Midbrain (tissue), 1 donor: Measurements from ENCODE around the gene TRIM7.
"Not testable (repeated sequence)": the region's sequence is repeated elsewhere in the genome, so short reads cannot be mapped to it uniquely, and the experiment has no call there.

Experiments
- DNase-seq: peaks from one replicate; lab custom pipeline; 2025; lab: John Stamatoyannopoulos, UW

The TRIM7 gene

GRCh38 chr5:181193656-181194055 lies 11.3 kb downstream of the TRIM7 start:
- DNase-seq = no peak

- no peak for DNase-seq
Measured at GRCh38 chr5:181192337-181193046, 12.5 kb downstream of the TRIM7 start.

DNA sequence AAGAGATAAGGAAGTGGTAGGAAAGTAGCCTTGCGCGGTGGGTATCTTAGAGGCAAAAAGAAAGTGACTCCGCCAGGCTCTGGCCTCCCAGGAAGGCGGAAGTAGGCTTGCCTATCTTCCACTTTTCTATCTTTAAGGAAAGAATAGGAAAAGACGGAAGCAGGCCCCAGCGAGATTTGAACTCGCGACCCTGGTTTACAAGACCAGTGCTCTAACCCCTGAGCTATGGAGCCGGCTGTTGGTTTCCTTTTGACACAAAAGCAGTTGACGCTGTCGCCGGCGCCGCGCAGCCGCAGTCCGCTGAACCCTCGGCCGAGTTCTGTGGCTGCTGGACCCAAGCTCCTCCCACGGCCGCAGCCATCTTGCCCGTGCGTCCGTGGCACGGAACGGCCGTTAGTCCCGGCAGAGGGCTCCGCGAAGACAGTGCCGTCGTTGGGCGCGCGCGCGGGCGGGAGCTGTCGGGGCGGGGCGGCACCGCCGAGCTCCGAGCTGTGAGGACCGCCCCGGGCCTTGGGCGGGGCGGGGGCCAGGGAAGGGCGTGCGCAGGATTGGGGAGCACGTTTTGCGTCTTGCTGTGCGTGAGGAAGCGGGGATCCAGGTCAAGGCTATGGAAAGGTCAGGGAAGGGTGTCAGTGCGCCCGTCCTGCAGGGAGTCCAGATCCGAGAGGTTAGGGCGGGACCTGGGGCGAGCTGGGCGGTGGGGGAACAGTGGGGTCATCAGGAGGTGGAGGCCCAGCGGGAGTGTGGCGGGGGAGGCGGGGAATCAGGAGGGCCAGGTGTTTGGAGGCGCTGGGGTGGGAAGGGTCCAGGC lies 13.3 kb downstream of the TRIM7 start:
- DNase-seq = no peak

- DNase-seq = no peak
Measured at GRCh38 chr5:181190711-181191525, 14.1 kb downstream of the TRIM7 start.

DNA sequence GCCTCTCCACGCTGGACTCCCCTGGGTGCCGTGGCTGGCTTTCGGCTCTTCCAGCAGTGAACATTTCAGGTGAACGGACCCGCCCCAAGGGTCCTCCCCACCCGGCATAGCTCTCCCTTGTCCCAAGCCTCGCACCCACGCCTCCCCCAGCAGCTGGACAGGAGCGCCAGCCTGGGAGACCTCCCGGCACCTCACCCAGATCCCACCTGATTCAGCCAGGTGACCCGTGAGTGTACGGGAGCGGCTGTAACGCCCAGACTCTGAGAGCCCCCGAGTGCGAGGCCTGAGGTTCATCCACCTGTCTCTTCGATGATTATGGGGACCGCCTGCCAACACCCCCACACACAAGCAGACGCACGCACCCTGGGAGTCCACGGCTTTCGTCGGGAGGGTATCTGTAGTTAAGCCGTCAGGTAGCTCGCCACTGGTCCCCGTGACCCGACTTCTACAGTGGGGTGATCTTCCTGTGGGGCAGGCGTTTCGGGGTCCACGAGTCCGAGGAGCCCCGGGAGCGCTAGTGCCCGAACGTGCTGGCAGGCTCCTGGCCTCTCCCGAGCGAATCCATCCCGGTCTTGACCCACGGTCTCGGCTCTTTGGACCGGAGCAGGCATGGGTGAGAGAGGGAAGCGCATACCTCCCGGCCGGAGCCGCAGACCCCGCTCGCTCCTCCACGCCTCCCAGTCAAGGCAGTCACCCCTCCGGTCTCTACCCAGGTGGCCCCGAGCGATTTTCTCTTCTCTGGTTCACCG lies 14.9 kb downstream of the TRIM7 start:
- DNase-seq = no peak

GRCh38 chr5:181189363-181189961 lies 15.5 kb downstream of the TRIM7 start:
- no peak for DNase-seq

- no peak for DNase-seq
Measured at GRCh38 chr5:181188700-181189362, 16.2 kb downstream of the TRIM7 start.

- no peak for DNase-seq
Measured at GRCh38 chr5:181187500-181188213, 17.3 kb downstream of the TRIM7 start.

- DNase-seq = no peak
Measured at GRCh38 chr5:181186986-181187499, 18.0 kb downstream of the TRIM7 start.

DNA sequence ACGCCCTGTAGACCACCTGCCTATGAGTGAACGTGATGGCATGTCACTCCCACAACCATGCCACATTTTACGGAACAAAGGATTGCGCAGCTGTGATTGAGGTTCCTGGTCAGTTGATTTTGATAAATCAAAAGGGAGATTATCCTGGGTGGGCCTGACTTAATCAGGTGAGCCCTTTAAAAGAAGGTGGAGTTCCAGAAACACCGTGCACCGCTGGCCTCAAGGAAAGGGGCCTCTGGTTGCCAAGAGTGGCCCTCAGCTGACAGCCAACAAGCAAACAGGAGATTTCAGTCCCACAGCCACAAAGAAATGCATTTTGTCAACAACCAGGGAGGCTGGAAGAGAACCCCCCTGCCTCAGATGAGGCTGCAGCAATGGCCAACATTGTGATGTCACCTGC lies 19.0 kb downstream of the TRIM7 start:
- DNase-seq = no peak

DNA sequence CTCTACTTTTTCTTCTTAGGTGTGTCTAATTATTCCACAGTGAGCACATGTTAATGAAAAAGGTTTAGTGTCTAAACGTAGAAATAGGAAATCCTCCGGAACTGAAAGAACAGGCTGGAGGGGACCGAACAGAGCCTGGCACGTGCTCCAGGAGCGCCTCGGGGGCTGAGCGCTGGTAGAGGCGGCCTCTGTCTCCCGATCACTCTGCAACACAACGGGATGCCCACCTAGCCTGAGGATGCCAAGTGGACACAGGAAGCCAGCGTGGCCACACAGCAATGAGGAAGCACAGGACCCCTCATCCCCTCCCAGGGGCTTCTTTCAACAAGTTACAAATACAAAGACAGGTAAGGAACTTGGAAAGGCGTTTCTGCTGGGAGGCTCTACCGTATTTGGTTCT lies 19.4 kb downstream of the TRIM7 start:
- DNase-seq = no peak

- DNase-seq = no peak
Measured at GRCh38 chr5:181184845-181185216, 20.2 kb downstream of the TRIM7 start.

DNA sequence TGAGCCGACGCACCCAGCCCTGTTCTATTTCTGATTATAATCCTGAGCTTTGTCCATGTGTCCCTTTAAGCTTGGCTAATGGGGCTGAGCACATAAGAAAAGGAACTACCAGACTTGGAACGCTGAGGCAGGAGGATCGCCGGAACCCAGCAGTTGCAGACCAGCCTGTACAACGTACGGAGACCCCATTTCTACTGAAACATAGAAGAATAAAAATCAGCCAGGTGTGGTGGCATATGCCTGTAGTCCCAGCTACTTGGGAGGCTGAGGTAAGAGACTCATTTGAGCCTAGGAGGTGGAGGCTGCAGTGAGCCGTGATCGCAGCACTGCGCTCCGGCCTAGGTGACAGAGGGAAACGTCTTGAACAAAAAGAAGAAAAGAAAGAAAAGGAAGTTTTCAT lies 22.3 kb downstream of the TRIM7 start:
- DNase-seq = no peak

- no peak for DNase-seq
Measured at GRCh38 chr5:181181650-181182565, 23.1 kb downstream of the TRIM7 start.

DNA sequence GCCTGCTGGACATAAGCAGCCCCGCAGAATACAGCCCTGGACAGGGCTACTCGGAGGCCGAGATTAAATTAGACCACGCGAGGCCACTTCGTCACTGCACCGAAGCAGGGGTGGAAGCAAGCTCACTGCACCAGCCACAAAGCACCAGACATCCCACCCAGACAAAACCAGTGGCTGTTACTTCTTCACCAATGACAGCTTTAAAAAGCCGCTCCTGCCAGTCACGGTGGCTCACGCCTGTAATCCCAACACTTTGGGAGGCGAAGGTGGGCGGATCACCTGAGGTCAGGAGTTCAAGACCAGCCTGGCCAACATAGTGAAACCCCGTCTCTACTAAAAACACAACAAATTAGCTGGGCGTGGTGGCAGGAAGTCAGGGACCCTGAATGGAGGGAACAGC lies 27.4 kb downstream of the TRIM7 start:
- DNase-seq = not testable (repeated sequence)

DNA sequence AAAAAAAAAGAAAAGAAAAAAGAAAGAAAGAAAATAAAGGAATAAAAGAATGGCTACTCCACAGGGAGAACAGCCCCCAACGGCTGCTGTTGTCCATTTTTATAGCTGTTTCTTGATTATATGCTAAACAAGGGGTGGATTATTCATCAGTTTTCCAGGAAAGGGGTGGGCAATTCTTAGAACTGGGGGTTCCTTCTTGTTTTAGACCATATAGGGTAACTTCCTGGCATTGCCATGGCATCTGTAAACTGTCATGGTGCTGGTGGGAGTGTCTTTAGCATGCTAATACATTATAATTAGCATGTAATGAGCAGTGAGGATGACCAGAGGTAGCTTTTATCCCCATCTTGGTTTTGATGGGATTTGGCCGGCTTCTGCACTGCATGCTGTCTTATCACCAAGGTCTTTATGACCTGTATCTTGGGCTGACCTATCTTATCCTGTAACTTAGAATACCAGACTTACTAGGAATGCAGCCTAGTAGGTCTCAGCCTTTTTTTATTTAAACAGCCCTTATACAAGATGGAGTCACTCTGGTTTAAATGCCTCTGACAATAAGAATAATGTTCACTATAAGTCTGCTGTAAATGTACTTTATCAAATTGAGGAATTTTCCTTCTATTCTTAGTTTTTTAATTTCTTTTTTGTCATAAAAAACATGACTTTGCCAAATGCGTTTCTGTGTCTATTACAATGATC lies 28.6 kb downstream of the TRIM7 start:
- DNase-seq = no peak

DNA sequence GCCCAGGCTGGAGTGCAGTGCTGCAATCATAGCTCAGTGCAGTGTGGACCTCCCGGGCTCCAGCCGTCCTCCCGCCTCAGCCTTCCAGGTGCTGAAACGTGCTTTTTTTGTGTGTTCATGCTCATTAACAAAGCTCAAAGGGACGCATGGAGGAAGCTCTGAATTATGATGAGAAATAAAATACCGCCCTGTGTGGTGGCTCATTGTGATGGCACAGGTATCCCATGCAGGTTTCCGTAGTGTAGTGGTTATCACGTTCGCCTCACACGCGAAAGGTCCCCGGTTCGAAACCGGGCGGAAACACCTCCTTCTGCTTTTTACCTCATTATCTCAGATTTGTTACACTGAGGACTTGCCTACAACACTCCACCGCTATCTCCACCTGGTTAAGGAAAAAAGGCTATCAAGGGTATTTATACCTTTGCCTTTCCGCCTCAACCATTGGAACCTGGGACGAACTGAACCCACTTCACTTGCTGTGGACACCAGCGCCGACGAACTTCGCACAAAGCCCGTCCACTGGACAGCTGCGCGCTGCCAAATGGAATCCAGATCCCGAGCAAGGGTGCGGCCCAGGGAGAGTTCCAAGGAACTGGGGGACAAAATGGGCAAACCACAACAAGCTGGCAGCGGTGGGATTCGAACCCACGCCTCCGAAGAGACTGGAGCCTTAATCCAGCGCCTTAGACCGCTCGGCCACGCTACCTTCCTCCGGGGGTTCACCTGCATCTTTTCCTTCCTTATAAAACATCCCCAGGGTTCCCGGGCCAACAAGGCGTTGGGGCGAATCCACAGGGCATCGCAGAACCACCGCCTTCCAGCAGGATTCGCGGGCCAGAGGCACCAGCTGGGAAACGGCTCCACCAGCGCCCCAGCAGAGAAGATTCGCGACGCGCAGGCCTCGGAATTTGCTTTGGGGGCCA lies 31.3 kb downstream of the TRIM7 start:
- DNase-seq = no peak
